ENCODE results near the gene CLCNKB. TPM values are rescaled to one million over a fixed set of nuclear protein-coding genes. Genes with fewer than 3 reads are reported as not detected.

The CLCNKB gene
- total and polyA plus RNA-seq, 2 of the 13 experiments (the other 11 are each of a cell fraction or from before 2014, with no cell fraction given) = 0.04 TPM; not detected in 1

- Histone ChIP-seq H4K20me1 (ENCODE audit: insufficient read depth, low read length) (no peaks in the 10 kb centered on the region), H3K4me1 (ENCODE audit: insufficient read depth, low read length) (peaks cover 72% of the 10 kb centered on the region), H3K79me2 (ENCODE audit: insufficient read depth, low read length) (no peaks in the 10 kb centered on the region), H3K27ac (ENCODE audit: extremely low read length, insufficient read depth, low read length) (no peak overlapping the region), H2AFZ (ENCODE audit: low read length) (no peak overlapping the region), H3K9me3 (ENCODE audit: low read length) (no peaks in the 10 kb centered on the region), H3K9ac (ENCODE audit: insufficient read depth, low read depth, low read length) (no peak overlapping the region), H3K27me3 (ENCODE audit: control insufficient read depth in 1 of 2, insufficient read depth in 2 of 2, low read length in 2 of 2) (peaks cover 12 to 96% of the 10 kb centered on the region in 2 experiments; a peak in 4 of 5 replicates), H3K4me3 (replicated peaks in 1 of 3; ENCODE audit: insufficient read depth in 1 of 3, low read depth in 2 of 3, low read length in 3 of 3) (peak overlapping the region in 1 of 3 experiments; percentile 65; a peak in 1 of 6 replicates), H3K36me3 (replicated peaks in 1 of 2; ENCODE audit: control insufficient read depth in 1 of 2, insufficient read depth in 2 of 2, low read length in 2 of 2) (no peaks in the 10 kb centered on the region), H3K4me2 (ENCODE audit: low read depth, low read length) (peak overlapping the region; percentile 73)
- in situ Hi-C loops (cut with HindIII; ENCODE audit: extremely low pct_ligation_motif_present, low pct_unique_long_range_greater_than_20kb) = no loop called here
- ATAC-seq (no peak), FAIRE-seq (no peak), DNase-seq (ENCODE audit: low spot score) (no peak)
- intact Hi-C loops (cut with micrococcal nuclease; ENCODE audit: unreplicated experiment) = no loop called here
- WGBS (ENCODE audit: low lambda C conversion rate) = 17% methylated on average over 4 of the region's 4 CpGs
- no peak for TF ChIP-seq ZNF674 (CRISPR knock-in tag; IDR thresholded peaks at IDR 0.05; ENCODE audit: low read depth)
- TF ChIP-seq DMAP1 (CRISPR knock-in tag; IDR thresholded peaks at IDR 0.05) = no peak
- no peak for TF ChIP-seq GLMP (CRISPR knock-in tag; IDR thresholded peaks at IDR 0.05; ENCODE audit: borderline replicate concordance)
- no peak for TF ChIP-seq ZNF713 (CRISPR knock-in tag; IDR thresholded peaks at IDR 0.05)
- TF ChIP-seq CREB1 (IDR thresholded peaks at IDR 0.05) = peak; percentile 84
- TF ChIP-seq CREB1 (CRISPR knock-in tag; IDR thresholded peaks at IDR 0.05) = no peak
- ChIA-PET CTCF (ENCODE audit: low intra/inter-chr PET ratio, low total read pairs) (no interaction called here), POLR2A (no interaction called here)
- BruUV-seq (replicated peaks) = no TSS peak
Measured at GRCh38 chr1:16018308-16018707, 25.3 kb upstream of the CLCNKB start.

GRCh38 chr1:16018749-16019643 lies 24.6 kb upstream of the CLCNKB start:
- Histone ChIP-seq H3K9ac (ENCODE audit: insufficient read depth, low read depth, low read length) (no peak overlapping the region), H4K20me1 (ENCODE audit: insufficient read depth, low read length) (no peaks in the 10 kb centered on the region), H3K9me3 (ENCODE audit: low read length) (no peaks in the 10 kb centered on the region), H3K4me2 (ENCODE audit: low read depth, low read length) (peak overlapping the region; percentile 73; the same call in 1 of the 2 replicates), H3K4me1 (ENCODE audit: insufficient read depth, low read length) (peaks cover 65% of the 10 kb centered on the region), H3K4me3 (replicated peaks in 1 of 3; ENCODE audit: insufficient read depth in 1 of 3, low read depth in 2 of 3, low read length in 3 of 3) (peak overlapping the region in 1 of 3 experiments; percentile 35; a peak in 1 of 6 replicates), H2AFZ (ENCODE audit: low read length) (no peak overlapping the region), H3K27me3 (ENCODE audit: control insufficient read depth in 1 of 2, insufficient read depth in 2 of 2, low read length in 2 of 2) (peaks cover 12 to 91% of the 10 kb centered on the region in 2 experiments; a peak in 4 of 5 replicates), H3K27ac (ENCODE audit: extremely low read length, insufficient read depth, low read length) (no peak overlapping the region), H3K79me2 (ENCODE audit: insufficient read depth, low read length) (no peaks in the 10 kb centered on the region), H3K36me3 (replicated peaks in 1 of 2; ENCODE audit: control insufficient read depth in 1 of 2, insufficient read depth in 2 of 2, low read length in 2 of 2) (no peaks in the 10 kb centered on the region)
- in situ Hi-C loops (cut with HindIII; ENCODE audit: extremely low pct_ligation_motif_present, low pct_unique_long_range_greater_than_20kb) (no loop called here), intact Hi-C loops (cut with micrococcal nuclease; ENCODE audit: unreplicated experiment) (no loop called here)
- BruUV-seq (replicated peaks) = no TSS peak
- POLR2A ChIA-PET = no interaction called here
- DNase-seq (ENCODE audit: low spot score) = no peak
- WGBS (ENCODE audit: low lambda C conversion rate) = 36% methylated on average over 9 of the region's 23 CpGs
- TF ChIP-seq ZNF746 (CRISPR knock-in tag; IDR thresholded peaks at IDR 0.05) (no peak), HOMEZ (CRISPR knock-in tag; IDR thresholded peaks at IDR 0.05; ENCODE audit: low read depth) (no peak), NRL (CRISPR knock-in tag; IDR thresholded peaks at IDR 0.05; ENCODE audit: borderline replicate concordance) (0 out of 2 replicates have a peak, but pooled peaks have one; percentile 53), ZNF768 (CRISPR knock-in tag; IDR thresholded peaks at IDR 0.05) (peak; percentile 47; the same call in 1 of the 2 replicates), ZNF446 (CRISPR knock-in tag; IDR thresholded peaks at IDR 0.05) (no peak), ZFP36 (IDR thresholded peaks at IDR 0.05; ENCODE audit: borderline replicate concordance, low read depth, low read length, partially characterized antibody) (peak; percentile 74), SAP130 (CRISPR knock-in tag; IDR thresholded peaks at IDR 0.05; ENCODE audit: low read depth) (0 out of 2 replicates have a peak, but pooled peaks have one; percentile 5), TARDBP (CRISPR knock-in tag; IDR thresholded peaks at IDR 0.05) (no peak), CEBPB (IDR thresholded peaks at IDR 0.05; ENCODE audit: borderline replicate concordance, low read depth, low read length) (peak; percentile 45; the same call in 1 of the 2 replicates)
- CTCF ChIA-PET (ENCODE audit: low intra/inter-chr PET ratio, low total read pairs) = no interaction called here
- no peak for FAIRE-seq
- ATAC-seq = no peak

Measured in HepG2 (cell line).